Osteocyte (in vitro differentiated cells): ENCODE measurements around the gene MYO18B. TPM values are rescaled to one million over a fixed set of nuclear protein-coding genes. Genes with fewer than 3 reads are reported as not detected.

Experiments used
- DNase-seq: peaks from one replicate; pipeline ENCODE4 v3.0.0; 2021; ENCODE audit warnings: mixed read lengths; ENCODE audit not compliant: unreplicated experiment; ENCODE audit errors: extremely low spot score
- H3K27ac Mint-ChIP-seq: one replicate; pipeline ENCODE4 v1.8.0; 2021; ENCODE audit warnings: mild to moderate bottlenecking, mixed read lengths; ENCODE audit not compliant: unreplicated experiment
- H3K27me3 Mint-ChIP-seq: one replicate; pipeline ENCODE4 v1.8.0; 2021; ENCODE audit warnings: mixed read lengths; ENCODE audit not compliant: unreplicated experiment
- H3K36me3 Mint-ChIP-seq: one replicate; pipeline ENCODE4 v1.8.0; 2021; ENCODE audit warnings: mixed read lengths; ENCODE audit not compliant: unreplicated experiment
- H3K4me1 Mint-ChIP-seq: one replicate; pipeline ENCODE4 v1.8.0; 2021; ENCODE audit warnings: mixed read lengths; ENCODE audit not compliant: unreplicated experiment
- H3K4me3 Mint-ChIP-seq: one replicate; pipeline ENCODE4 v1.8.0; 2021; ENCODE audit warnings: mild to moderate bottlenecking, moderate library complexity, mixed read lengths; ENCODE audit not compliant: unreplicated experiment
- H3K9me3 Mint-ChIP-seq: one replicate; pipeline ENCODE4 v1.8.0; 2021; ENCODE audit warnings: mixed read lengths; ENCODE audit not compliant: unreplicated experiment
- CTCF ChIP-seq: fragments of 200-600 bp; sonication (generic); IDR thresholded peaks from 2 replicates; pipeline ENCODE4 v1.5.0; 2021; ENCODE audit warnings: antibody characterized with exemption, mild to moderate bottlenecking, moderate library complexity
- total RNA-seq: library from RNA; stranded (reverse); gene quantifications from 2 replicates; pipeline ENCODE4 v1.2.1, GENCODE V29; 2021

MYO18B gene
- total RNA-seq, 1 donor from 2014 or later, result not detected

- no peak for DNase-seq
- no peak overlapping the region for H3K4me3 Mint-ChIP-seq
- no peak overlapping the region for H3K27ac Mint-ChIP-seq
- no peaks in the 10 kb centered on the region for H3K4me1 Mint-ChIP-seq
- H3K9me3 Mint-ChIP-seq, result no peaks in the 10 kb centered on the region
- TF ChIP-seq CTCF, result no peak
- no peaks in the 10 kb centered on the region for H3K36me3 Mint-ChIP-seq
- peaks cover 5% of the 10 kb centered on the region for H3K27me3 Mint-ChIP-seq
These were observed 38.7 kb downstream of the MYO18B start for GRCh38 chr22:25780673-25781072.

- no peak for DNase-seq
- no peak overlapping the region for H3K4me3 Mint-ChIP-seq
- peaks cover 11% of the 10 kb centered on the region for H3K27me3 Mint-ChIP-seq
- H3K27ac Mint-ChIP-seq, result no peak overlapping the region
- no peak for TF ChIP-seq CTCF
- H3K4me1 Mint-ChIP-seq, result no peaks in the 10 kb centered on the region
- H3K9me3 Mint-ChIP-seq, result no peaks in the 10 kb centered on the region
- H3K36me3 Mint-ChIP-seq, result no peaks in the 10 kb centered on the region
These were observed 39.8 kb downstream of the MYO18B start for GRCh38 chr22:25781801-25782200.

- DNase-seq, result no peak
- Mint-ChIP-seq H3K4me1 (no peaks in the 10 kb centered on the region), H3K27ac (no peak overlapping the region), H3K36me3 (no peaks in the 10 kb centered on the region), H3K27me3 (peaks cover 17% of the 10 kb centered on the region), H3K4me3 (no peak overlapping the region), H3K9me3 (no peaks in the 10 kb centered on the region)
- TF ChIP-seq CTCF, result no peak
These were observed 40.8 kb downstream of the MYO18B start for GRCh38 chr22:25782831-25783230.

- no peak for TF ChIP-seq CTCF
- DNase-seq, result no peak
- Mint-ChIP-seq H3K4me1 (no peaks in the 10 kb centered on the region), H3K36me3 (no peaks in the 10 kb centered on the region), H3K4me3 (no peak overlapping the region), H3K9me3 (no peaks in the 10 kb centered on the region), H3K27ac (no peak overlapping the region), H3K27me3 (peaks cover 20% of the 10 kb centered on the region)
These were observed 41.9 kb downstream of the MYO18B start for GRCh38 chr22:25783856-25784255.

- no peak for TF ChIP-seq CTCF
- H3K4me1 Mint-ChIP-seq, result no peaks in the 10 kb centered on the region
- DNase-seq, result no peak
- no peak overlapping the region for H3K4me3 Mint-ChIP-seq
- H3K9me3 Mint-ChIP-seq, result no peaks in the 10 kb centered on the region
- H3K36me3 Mint-ChIP-seq, result no peaks in the 10 kb centered on the region
- peaks cover 23% of the 10 kb centered on the region for H3K27me3 Mint-ChIP-seq
- H3K27ac Mint-ChIP-seq, result no peak overlapping the region
These were observed 44.2 kb downstream of the MYO18B start for GRCh38 chr22:25786165-25786564.
